BE2C (cell line): Measurements from ENCODE around the gene PLCB4.

Source experiments
- DNase-seq: peaks from one replicate; pipeline ENCODE4 v3.0.0-alpha.2; 2020
- H3K27me3 ChIP-seq: fragments of 250-450 bp; sonication (Bioruptor Pico); 2 replicates; pipeline ENCODE4 v1.5.1; 2020; ENCODE audit warnings: mild to moderate bottlenecking
- H3K36me3 ChIP-seq: fragments of 250-450 bp; sonication (Bioruptor Pico); 2 replicates; pipeline ENCODE4 v1.5.1; 2020; ENCODE audit warnings: mild to moderate bottlenecking
- H3K4me1 ChIP-seq: fragments of 250-450 bp; sonication (Bioruptor Pico); 2 replicates; pipeline ENCODE4 v1.5.1; 2020
- H3K4me3 ChIP-seq: 2 replicates; pipeline ENCODE4 v1.5.1; 2011; ENCODE audit warnings: low read depth, low read length
- H3K9me3 ChIP-seq: fragments of 250-450 bp; sonication (Bioruptor Pico); 2 replicates; pipeline ENCODE4 v1.5.1; 2020
- TF ChIP-seq, protein P1 (sequence below): IDR thresholded peaks from 2 replicates; pipeline ENCODE4 v1.5.1; 2012; ENCODE audit warnings: mild to moderate bottlenecking, low read depth, low read length

PLCB4 gene

DNA sequence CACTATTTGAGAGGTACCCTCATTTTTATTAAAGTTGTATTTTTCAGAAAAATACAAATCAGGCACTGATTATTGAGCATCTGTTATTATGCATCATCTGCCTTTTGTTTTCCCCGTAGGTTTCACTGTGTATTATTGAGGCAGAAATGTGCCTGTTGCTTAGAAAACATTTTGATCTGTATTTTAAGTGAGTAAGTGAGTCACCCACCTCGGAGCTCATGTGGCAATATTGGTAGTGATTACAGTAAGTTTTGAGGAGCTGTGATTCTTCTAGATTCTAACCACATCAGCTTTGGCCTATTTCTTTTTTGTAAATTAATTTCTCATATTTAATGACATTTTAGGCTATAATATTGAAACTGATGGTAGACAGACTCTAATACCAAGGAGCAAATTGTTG, 385.9 kb downstream of the PLCB4 start:
- H3K4me3 ChIP-seq, result no peak overlapping the region
- H3K9me3 ChIP-seq, result no peaks in the 10 kb centered on the region
- H3K27me3 ChIP-seq, result no peaks in the 10 kb centered on the region
- TF ChIP-seq, protein P1, sequence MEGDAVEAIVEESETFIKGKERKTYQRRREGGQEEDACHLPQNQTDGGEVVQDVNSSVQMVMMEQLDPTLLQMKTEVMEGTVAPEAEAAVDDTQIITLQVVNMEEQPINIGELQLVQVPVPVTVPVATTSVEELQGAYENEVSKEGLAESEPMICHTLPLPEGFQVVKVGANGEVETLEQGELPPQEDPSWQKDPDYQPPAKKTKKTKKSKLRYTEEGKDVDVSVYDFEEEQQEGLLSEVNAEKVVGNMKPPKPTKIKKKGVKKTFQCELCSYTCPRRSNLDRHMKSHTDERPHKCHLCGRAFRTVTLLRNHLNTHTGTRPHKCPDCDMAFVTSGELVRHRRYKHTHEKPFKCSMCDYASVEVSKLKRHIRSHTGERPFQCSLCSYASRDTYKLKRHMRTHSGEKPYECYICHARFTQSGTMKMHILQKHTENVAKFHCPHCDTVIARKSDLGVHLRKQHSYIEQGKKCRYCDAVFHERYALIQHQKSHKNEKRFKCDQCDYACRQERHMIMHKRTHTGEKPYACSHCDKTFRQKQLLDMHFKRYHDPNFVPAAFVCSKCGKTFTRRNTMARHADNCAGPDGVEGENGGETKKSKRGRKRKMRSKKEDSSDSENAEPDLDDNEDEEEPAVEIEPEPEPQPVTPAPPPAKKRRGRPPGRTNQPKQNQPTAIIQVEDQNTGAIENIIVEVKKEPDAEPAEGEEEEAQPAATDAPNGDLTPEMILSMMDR, result no peak
- H3K36me3 ChIP-seq, result peaks cover 28% of the 10 kb centered on the region
- DNase-seq, result no peak
- no peaks in the 10 kb centered on the region for H3K4me1 ChIP-seq

DNA sequence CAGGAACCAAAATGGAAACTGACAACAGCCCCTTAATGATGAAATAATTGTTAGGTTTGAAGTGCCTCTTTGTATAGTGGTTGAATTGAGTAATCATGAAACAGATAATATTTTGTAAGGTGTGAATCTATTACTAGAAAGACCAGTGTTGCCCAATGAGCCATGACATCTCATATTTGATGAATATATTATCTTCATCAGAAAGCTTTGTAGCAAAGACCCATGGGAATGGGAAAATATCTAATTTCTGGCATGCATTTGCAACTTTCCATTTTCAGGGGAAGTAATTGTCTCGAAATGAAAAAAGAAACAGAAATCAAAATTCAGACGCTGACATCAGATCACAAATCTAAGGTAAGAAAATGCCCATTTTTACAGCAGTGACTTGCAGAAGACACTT, 388.2 kb downstream of the PLCB4 start:
- H3K4me3 ChIP-seq, result no peak overlapping the region
- no peaks in the 10 kb centered on the region for H3K4me1 ChIP-seq

GRCh38 chr20:9458138-9458796, 389.4 kb downstream of the PLCB4 start:
- no peaks in the 10 kb centered on the region for H3K27me3 ChIP-seq
- H3K4me3 ChIP-seq, result no peak overlapping the region

More for the DNA sequence above, 388.2 kb downstream of the PLCB4 start:
- TF ChIP-seq, protein P1, result no peak
- DNase-seq, result no peak
- Histone ChIP-seq H3K9me3 (no peaks in the 10 kb centered on the region), H3K36me3 (peaks cover 40% of the 10 kb centered on the region), H3K27me3 (no peaks in the 10 kb centered on the region)

DNA sequence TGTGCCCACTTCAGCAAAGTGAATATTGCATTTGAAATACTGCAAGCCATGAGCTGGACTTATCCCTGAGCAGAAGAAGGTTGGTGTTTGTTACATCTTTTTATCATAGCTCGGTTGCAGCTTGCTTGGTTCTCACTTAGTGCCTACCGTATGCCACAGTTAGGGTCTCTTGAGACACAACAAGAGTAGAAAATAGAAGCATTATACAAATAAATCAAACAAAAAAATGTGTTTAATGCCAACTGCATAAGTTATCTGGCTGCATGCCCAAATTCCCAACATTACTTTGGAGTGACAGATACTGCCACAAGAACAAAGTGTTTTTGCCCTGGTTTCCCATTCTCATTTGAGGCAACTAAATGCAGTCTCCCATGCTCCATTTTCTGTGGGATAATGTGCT, 391.6 kb downstream of the PLCB4 start:
- Histone ChIP-seq H3K36me3 (peaks cover 35% of the 10 kb centered on the region), H3K27me3 (no peaks in the 10 kb centered on the region), H3K9me3 (no peaks in the 10 kb centered on the region), H3K4me1 (no peaks in the 10 kb centered on the region), H3K4me3 (no peak overlapping the region)
- TF ChIP-seq, protein P1, result no peak
- no peak for DNase-seq

More at GRCh38 chr20:9458138-9458796, 389.4 kb downstream of the PLCB4 start:
- H3K4me1 ChIP-seq, result no peaks in the 10 kb centered on the region
- DNase-seq, result peak; percentile 67
- TF ChIP-seq, protein P1, result peak; percentile 77
- peaks cover 37% of the 10 kb centered on the region for H3K36me3 ChIP-seq
- no peaks in the 10 kb centered on the region for H3K9me3 ChIP-seq

DNA sequence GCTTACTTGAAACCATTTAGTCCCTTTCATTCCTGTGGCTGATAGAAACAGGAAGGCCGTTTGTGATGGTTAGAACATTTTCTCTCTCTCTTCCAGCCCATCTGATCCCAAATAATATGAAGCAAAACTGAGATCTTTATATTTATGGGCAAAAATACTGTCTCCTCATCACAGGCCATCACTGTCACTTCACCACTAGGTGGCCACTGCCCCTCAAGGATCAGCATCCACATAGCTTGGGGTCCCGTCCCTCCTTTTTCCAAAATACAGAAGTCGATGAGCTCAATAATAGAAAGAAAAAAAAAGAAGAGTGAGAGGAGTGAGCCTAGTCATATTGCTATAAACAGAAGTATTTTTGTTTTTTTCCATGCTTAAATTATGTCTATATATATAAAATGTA, 399.1 kb downstream of the PLCB4 start:
- no peak overlapping the region for H3K4me3 ChIP-seq
- peak; percentile 44 for DNase-seq

DNA sequence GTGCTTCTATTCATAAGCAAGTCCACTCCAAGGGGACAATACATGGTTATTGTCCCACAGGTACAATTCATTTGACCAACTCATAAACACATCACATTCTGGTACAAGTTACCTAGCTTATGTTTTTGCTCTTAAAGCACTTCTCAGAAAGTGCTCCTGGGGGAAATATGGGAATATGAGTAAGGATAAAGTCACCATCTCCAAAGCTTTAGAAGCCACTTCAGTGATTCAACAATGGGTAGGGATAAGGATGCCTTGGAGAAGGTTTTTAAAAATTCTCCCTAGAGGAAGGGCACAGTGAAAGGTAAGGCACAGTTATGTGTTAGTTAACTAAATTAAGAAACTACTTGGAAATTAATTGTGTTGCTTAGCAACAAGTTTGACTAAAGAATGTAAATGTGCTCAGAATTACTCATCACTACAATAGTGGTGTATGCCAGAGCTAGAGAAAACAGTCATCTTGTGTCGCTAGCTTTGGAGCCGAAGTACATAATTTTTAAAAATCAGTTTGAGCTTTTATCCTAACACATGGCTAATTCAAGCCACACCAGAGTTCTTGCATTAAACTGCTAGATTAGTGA, 406.0 kb downstream of the PLCB4 start:
- TF ChIP-seq, protein P1, result no peak
- Histone ChIP-seq H3K9me3 (no peaks in the 10 kb centered on the region), H3K27me3 (no peaks in the 10 kb centered on the region), H3K4me3 (no peak overlapping the region), H3K4me1 (peaks cover 47% of the 10 kb centered on the region), H3K36me3 (peaks cover 8% of the 10 kb centered on the region)
- no peak for DNase-seq

More for the DNA sequence above, 399.1 kb downstream of the PLCB4 start:
- no peaks in the 10 kb centered on the region; the same call in 1 of the 2 replicates for H3K4me1 ChIP-seq
- H3K36me3 ChIP-seq, result peaks cover 15% of the 10 kb centered on the region
- TF ChIP-seq, protein P1, result peak; percentile 93
- no peaks in the 10 kb centered on the region for H3K27me3 ChIP-seq
- no peaks in the 10 kb centered on the region for H3K9me3 ChIP-seq
